PC-9 (cell line): Measurements from ENCODE around the gene CPTP. TPM values are rescaled to one million over a fixed set of nuclear protein-coding genes. Genes with fewer than 3 reads are reported as not detected.

Source experiments
- BruUV-seq: library from RNA; stranded (reverse); fragments of 400-500 nt; replicated peaks from 2 replicates; lab custom pipeline; 2021; lab: Mats Ljungman, UMichigan
- CTCF ChIA-PET: fragments of 300-600 bp; sonication (Branson Sonifier 250); formaldehyde crosslinking; loops from one replicate; lab custom pipeline; 2022; ENCODE audit warnings: antibody characterized with exemption; lab: Charles Lee
- POLR2A ChIA-PET: fragments of 300-600 bp; sonication (Branson Sonifier 250); formaldehyde crosslinking; loops from one replicate; lab custom pipeline; 2022; ENCODE audit warnings: antibody characterized with exemption; ENCODE audit not compliant: unreplicated experiment; lab: Charles Lee
- DNase-seq, 2 experiments: peaks; one replicate each; pipeline versions ENCODE4 v3.0.0 to v3.0.0-alpha.2; 2015 to 2022; ENCODE audit warnings: mixed read lengths in 1 of 2
- H2AFZ ChIP-seq: fragments of 200-600 bp; sonication (generic); 2 replicates; pipeline ENCODE4 v1.8.1; 2017; ENCODE audit warnings: antibody characterized with exemption
- H3F3A ChIP-seq: fragments of 200-600 bp; sonication (generic); 2 replicates; pipeline ENCODE4 v1.8.1; 2017; ENCODE audit warnings: antibody characterized with exemption, mild to moderate bottlenecking, low read depth; ENCODE audit not compliant: insufficient read depth
- H3K27ac ChIP-seq: fragments of 200-600 bp; sonication (generic); 2 replicates; pipeline ENCODE4 v1.6.1; 2016; ENCODE audit warnings: mixed run types
- H3K27me3 ChIP-seq: fragments of 200-600 bp; sonication (generic); 2 replicates; pipeline ENCODE4 v1.6.1; 2016; ENCODE audit warnings: low read depth, mixed run types; ENCODE audit not compliant: insufficient read depth
- H3K36me3 ChIP-seq: fragments of 200-600 bp; sonication (generic); 2 replicates; pipeline ENCODE4 v1.6.1; 2016; ENCODE audit warnings: low read depth, mixed run types
- H3K4me1 ChIP-seq: fragments of 200-600 bp; sonication (generic); replicated peaks from 2 replicates; pipeline ENCODE4 v1.6.1; 2016; ENCODE audit warnings: mixed run types; ENCODE audit not compliant: insufficient read depth
- H3K4me2 ChIP-seq: fragments of 200-600 bp; sonication (generic); 2 replicates; pipeline ENCODE4 v1.6.1; 2017; ENCODE audit warnings: mixed run types
- H3K4me3 ChIP-seq: fragments of 200-600 bp; sonication (generic); 2 replicates; pipeline ENCODE4 v1.6.1; 2016; ENCODE audit warnings: mixed run types
- H3K79me2 ChIP-seq: fragments of 200-600 bp; sonication (generic); 2 replicates; pipeline ENCODE4 v1.6.1; 2017; ENCODE audit warnings: low read depth, mixed run types
- H3K9me2 ChIP-seq: fragments of 200-600 bp; sonication (generic); 2 replicates; pipeline ENCODE4 v1.8.1; 2017; ENCODE audit warnings: mild to moderate bottlenecking; ENCODE audit not compliant: insufficient read depth
- H3K9me3 ChIP-seq: fragments of 200-600 bp; sonication (generic); 2 replicates; pipeline ENCODE4 v1.8.1; 2016; ENCODE audit warnings: low read depth; ENCODE audit not compliant: insufficient read depth
- H4K20me1 ChIP-seq: fragments of 200-600 bp; sonication (generic); 2 replicates; pipeline ENCODE4 v1.8.1; 2017; ENCODE audit not compliant: insufficient read depth
- EZH2 ChIP-seq: fragments of 200-600 bp; sonication (generic); IDR thresholded peaks from 2 replicates; pipeline ENCODE4 v1.8.0; 2017; ENCODE audit warnings: antibody characterized with exemption, low read depth
- intact Hi-C: fragments of 100-400 bp; cut with micrococcal nuclease; formaldehyde crosslinking; loops from one replicate; pipeline ENCODE4 v1.10.0; 2022; ENCODE audit not compliant: unreplicated experiment
- total RNA-seq: library from RNA; stranded (reverse); gene quantifications from 2 replicates; pipeline ENCODE4 v1.2.3, GENCODE V29; 2021
- TF ChIP-seq, protein P1 (sequence below): fragments of 200-600 bp; sonication (generic); conservative IDR thresholded peaks from 2 replicates; pipeline ENCODE4 v1.6.1; 2017; ENCODE audit warnings: mixed run types, antibody characterized with exemption, mild to moderate bottlenecking, moderate library complexity

The CPTP gene
- total RNA-seq, 1 experiment from 2014 or later = 33.7 TPM

DNA sequence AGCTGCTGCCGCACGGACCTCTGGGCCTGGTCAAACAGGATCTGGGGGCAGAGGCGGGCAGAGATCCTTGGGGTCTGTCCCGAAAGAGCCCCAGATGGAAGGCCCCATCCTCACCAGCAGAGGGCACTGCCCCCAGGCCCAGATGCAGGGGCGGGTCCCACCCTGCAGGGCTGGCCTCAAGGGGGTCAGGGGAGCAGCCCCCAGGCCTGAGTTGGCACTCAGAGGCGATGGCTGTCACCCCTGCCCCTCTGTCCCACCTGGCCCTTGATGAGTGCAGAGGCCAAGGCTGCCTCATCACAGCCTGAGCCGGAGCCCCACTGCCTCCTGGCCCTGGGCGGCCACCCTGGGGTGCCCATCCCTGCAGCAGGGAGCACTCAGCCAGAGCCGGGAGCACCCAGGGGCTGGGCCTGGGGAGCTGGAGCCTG, 22.6 kb upstream of the CPTP start:
- H4K20me1 ChIP-seq = peaks cover 4% of the 10 kb centered on the region; the same call in 1 of the 2 replicates
- H3K9me2 ChIP-seq = no peaks in the 10 kb centered on the region
- H3K36me3 ChIP-seq = no peaks in the 10 kb centered on the region
- no peak overlapping the region for H3K27ac ChIP-seq
- intact Hi-C loops = loop anchor here (10.0 kb wide), 2 partner anchors 203 to 297 kb away; partner anchors contain the start of gene HES4
- no peaks in the 10 kb centered on the region for H3K9me3 ChIP-seq
- H3K4me1 ChIP-seq = peaks cover 26% of the 10 kb centered on the region
- BruUV-seq = no TSS peak
- TF ChIP-seq EZH2 = no peak
- TF ChIP-seq, protein P1, sequence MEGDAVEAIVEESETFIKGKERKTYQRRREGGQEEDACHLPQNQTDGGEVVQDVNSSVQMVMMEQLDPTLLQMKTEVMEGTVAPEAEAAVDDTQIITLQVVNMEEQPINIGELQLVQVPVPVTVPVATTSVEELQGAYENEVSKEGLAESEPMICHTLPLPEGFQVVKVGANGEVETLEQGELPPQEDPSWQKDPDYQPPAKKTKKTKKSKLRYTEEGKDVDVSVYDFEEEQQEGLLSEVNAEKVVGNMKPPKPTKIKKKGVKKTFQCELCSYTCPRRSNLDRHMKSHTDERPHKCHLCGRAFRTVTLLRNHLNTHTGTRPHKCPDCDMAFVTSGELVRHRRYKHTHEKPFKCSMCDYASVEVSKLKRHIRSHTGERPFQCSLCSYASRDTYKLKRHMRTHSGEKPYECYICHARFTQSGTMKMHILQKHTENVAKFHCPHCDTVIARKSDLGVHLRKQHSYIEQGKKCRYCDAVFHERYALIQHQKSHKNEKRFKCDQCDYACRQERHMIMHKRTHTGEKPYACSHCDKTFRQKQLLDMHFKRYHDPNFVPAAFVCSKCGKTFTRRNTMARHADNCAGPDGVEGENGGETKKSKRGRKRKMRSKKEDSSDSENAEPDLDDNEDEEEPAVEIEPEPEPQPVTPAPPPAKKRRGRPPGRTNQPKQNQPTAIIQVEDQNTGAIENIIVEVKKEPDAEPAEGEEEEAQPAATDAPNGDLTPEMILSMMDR = peak; percentile 60; the same call in 1 of the 2 replicates
- peaks cover 13% of the 10 kb centered on the region; the same call in 1 of the 2 replicates for H3K79me2 ChIP-seq
- H3K4me3 ChIP-seq = no peak overlapping the region
- H2AFZ ChIP-seq = no peak overlapping the region
- H3K27me3 ChIP-seq = no peaks in the 10 kb centered on the region
- ChIA-PET POLR2A (no interaction called here), CTCF (no interaction called here)
- no peak for DNase-seq
- H3K4me2 ChIP-seq = no peak overlapping the region
- H3F3A ChIP-seq = peaks cover 16% of the 10 kb centered on the region; the same call in 1 of the 2 replicates

GRCh38 chr1:1302951-1303509, 21.6 kb upstream of the CPTP start:
- DNase-seq = no peak
- peaks cover 16% of the 10 kb centered on the region; the same call in 1 of the 2 replicates for H3F3A ChIP-seq
- no peak overlapping the region for H3K4me2 ChIP-seq
- intact Hi-C loops = loop anchor here (10.0 kb wide), 2 partner anchors 202 to 298 kb away; partner anchors contain the start of gene HES4
- H3K79me2 ChIP-seq = peaks cover 15% of the 10 kb centered on the region; the same call in 1 of the 2 replicates
- ChIA-PET CTCF (no interaction called here), POLR2A (no interaction called here)
- H3K4me3 ChIP-seq = no peak overlapping the region
- no peak overlapping the region for H2AFZ ChIP-seq
- no peaks in the 10 kb centered on the region for H3K9me2 ChIP-seq
- peaks cover 4% of the 10 kb centered on the region; the same call in 1 of the 2 replicates for H4K20me1 ChIP-seq
- no peaks in the 10 kb centered on the region for H3K36me3 ChIP-seq
- H3K9me3 ChIP-seq = no peaks in the 10 kb centered on the region
- no peaks in the 10 kb centered on the region for H3K27me3 ChIP-seq
- H3K4me1 ChIP-seq = peaks cover 28% of the 10 kb centered on the region
- TF ChIP-seq EZH2 = no peak
- TF ChIP-seq, protein P1 = no peak
- no peak overlapping the region for H3K27ac ChIP-seq
- BruUV-seq = no TSS peak

DNA sequence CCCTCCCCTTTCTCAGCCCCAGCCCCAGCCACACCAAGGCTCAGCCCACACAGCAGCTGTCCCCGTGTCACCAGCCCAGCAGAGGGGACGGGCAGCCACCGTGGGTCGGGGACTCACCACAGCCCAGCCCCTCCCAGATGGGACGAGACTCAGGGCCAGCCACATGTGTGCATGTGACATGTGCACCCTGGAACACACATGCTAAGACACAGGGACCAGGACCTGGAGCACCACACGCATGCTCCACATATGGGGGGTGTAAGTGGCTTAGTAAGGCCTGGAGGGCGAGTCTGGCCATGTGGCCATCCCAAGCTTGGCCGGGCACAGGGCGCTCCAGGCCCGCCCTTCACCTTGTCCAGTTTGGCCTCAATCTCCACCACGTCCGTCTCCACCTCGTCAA, 20.9 kb upstream of the CPTP start:
- no peak for DNase-seq
- Histone ChIP-seq H3K9me2 (no peaks in the 10 kb centered on the region), H3K27me3 (no peaks in the 10 kb centered on the region), H3K9me3 (no peaks in the 10 kb centered on the region), H3K4me2 (no peak overlapping the region), H2AFZ (no peak overlapping the region), H3K4me3 (no peak overlapping the region), H4K20me1 (peaks cover 4% of the 10 kb centered on the region; the same call in 1 of the 2 replicates), H3K79me2 (peaks cover 16% of the 10 kb centered on the region; the same call in 1 of the 2 replicates), H3K36me3 (no peaks in the 10 kb centered on the region), H3F3A (peaks cover 16% of the 10 kb centered on the region; the same call in 1 of the 2 replicates), H3K4me1 (peaks cover 28% of the 10 kb centered on the region), H3K27ac (no peak overlapping the region)
- TF ChIP-seq EZH2 = no peak
- TF ChIP-seq, protein P1 = no peak
- intact Hi-C loops = loop anchor here (10.0 kb wide), 2 partner anchors 201 to 299 kb away; partner anchors contain the start of gene HES4
- CTCF ChIA-PET = no interaction called here
- BruUV-seq = no TSS peak
- POLR2A ChIA-PET = no interaction called here
